Amniotic epithelial cell (primary cell): ENCODE results near the gene HCN2.
"Not testable (repeated sequence)": the region's sequence is repeated elsewhere in the genome, so short reads cannot be mapped to it uniquely, and the experiment has no call there.

Experiments used
- DNase-seq: peaks from one replicate; pipeline ENCODE4 v3.0.0-alpha.2; 2010; ENCODE audit warnings: low read depth

Gene HCN2

GRCh38 chr19:585551-586110, 4.0 kb upstream of the HCN2 start:
- no peak for DNase-seq

GRCh38 chr19:588093-588740, 1.5 kb upstream of the HCN2 start:
- peak; percentile 64 for DNase-seq

GRCh38 chr19:588741-589692, 664 bp upstream of the HCN2 start:
- DNase-seq, result no peak

- DNase-seq, result peak; percentile 27
Observed at GRCh38 chr19:590396-590745, 690 bp downstream of the HCN2 start.

- DNase-seq, result no peak
Observed at GRCh38 chr19:590750-591098, 1.0 kb downstream of the HCN2 start.

- no peak for DNase-seq
Observed at GRCh38 chr19:591099-591958, 1.6 kb downstream of the HCN2 start.

- no peak for DNase-seq
Observed at GRCh38 chr19:592101-592500, 2.4 kb downstream of the HCN2 start.

- DNase-seq, result no peak
Observed at GRCh38 chr19:593055-593454, 3.4 kb downstream of the HCN2 start.

GRCh38 chr19:593505-593904, 3.8 kb downstream of the HCN2 start:
- no peak for DNase-seq

- DNase-seq, result no peak
Observed at GRCh38 chr19:594265-594870, 4.7 kb downstream of the HCN2 start.

GRCh38 chr19:595326-596262, 5.9 kb downstream of the HCN2 start:
- DNase-seq, result no peak

GRCh38 chr19:596263-596655, 6.6 kb downstream of the HCN2 start:
- no peak for DNase-seq

GRCh38 chr19:597406-598315, 8.0 kb downstream of the HCN2 start:
- no peak for DNase-seq

GRCh38 chr19:601310-601709, 11.6 kb downstream of the HCN2 start:
- DNase-seq, result no peak

- no peak for DNase-seq
Observed at GRCh38 chr19:601790-602189, 12.1 kb downstream of the HCN2 start.

GRCh38 chr19:602391-603301, 13.0 kb downstream of the HCN2 start:
- DNase-seq, result no peak

- DNase-seq, result not testable (repeated sequence)
Observed at GRCh38 chr19:603302-603639, 13.6 kb downstream of the HCN2 start.

GRCh38 chr19:603779-604178, 14.1 kb downstream of the HCN2 start:
- DNase-seq, result not testable (repeated sequence)

- DNase-seq, result no peak
Observed at GRCh38 chr19:604355-604754, 14.7 kb downstream of the HCN2 start.
